Cardiac muscle cell (in vitro differentiated cells and primary cell): ENCODE results near the gene CLIC5. TPM values are rescaled to one million over a fixed set of nuclear protein-coding genes. Genes with fewer than 3 reads are reported as not detected.

ENCODE experiments used
- DNase-seq, 2 donors: peaks; one replicate each; pipeline versions ENCODE4 v3.0.0 to v3.0.0-alpha.2; 2010 to 2017; ENCODE audit warnings: low read depth in 1 of 2, low spot score in 1 of 2
- H3K27ac ChIP-seq: fragments of 200-600 bp; sonication (generic); 2 replicates; pipeline ENCODE4 v1.5.1; 2016
- H3K27me3 ChIP-seq: fragments of 200-600 bp; sonication (generic); 2 replicates; pipeline ENCODE4 v1.6.0; 2016; ENCODE audit warnings: control low read depth
- H3K36me3 ChIP-seq: fragments of 200-600 bp; sonication (generic); 2 replicates; pipeline ENCODE4 v1.5.1; 2016; ENCODE audit warnings: control low read depth
- H3K4me1 ChIP-seq: fragments of 200-600 bp; sonication (generic); 2 replicates; pipeline ENCODE4 v1.8.1; 2017; ENCODE audit warnings: low read depth, mild to moderate bottlenecking, mixed run types
- H3K4me3 ChIP-seq: fragments of 200-600 bp; sonication (generic); 2 replicates; pipeline ENCODE4 v1.5.1; 2016; ENCODE audit warnings: mild to moderate bottlenecking
- H3K9me3 ChIP-seq: fragments of 200-600 bp; sonication (generic); 2 replicates; pipeline ENCODE4 v1.5.1; 2017; ENCODE audit warnings: low read depth, mild to moderate bottlenecking, control low read depth
- CTCF ChIP-seq: IDR thresholded peaks from 2 replicates; pipeline ENCODE4 v1.5.1; 2012; ENCODE audit warnings: low read depth, mild to moderate bottlenecking, low read length
- polyA plus RNA-seq: library from polyadenylated mRNA; unstranded; fragments of >200 nt; fragmentation: Nextera tagmentation; extraction: Ambion mirVana; gene quantifications from 2 replicates; pipeline ENCODE4 v1.2.1, GENCODE V29; 2016
- total RNA-seq: library from RNA; depleted of rRNA; stranded (reverse); fragments of >200 nt; gene quantifications from 2 replicates; pipeline ENCODE4 v1.2.3, GENCODE V29; 2016

Gene CLIC5
- total and polyA plus RNA-seq, 2 experiments from 2014 or later, result 10.5 to 24.5 TPM

- no peaks in the 10 kb centered on the region for H3K27me3 ChIP-seq
- no peaks in the 10 kb centered on the region for H3K9me3 ChIP-seq
- no peak overlapping the region for H3K4me3 ChIP-seq
- peaks cover 23% of the 10 kb centered on the region for H3K4me1 ChIP-seq
- H3K36me3 ChIP-seq, result no peaks in the 10 kb centered on the region
- TF ChIP-seq CTCF, result no peak
- DNase-seq, result no peak
- H3K27ac ChIP-seq, result no peak overlapping the region
These were observed 51.4 kb downstream of the CLIC5 start for GRCh38 chr6:45964300-45964699.

GRCh38 chr6:45963896-45964295 is 51.8 kb downstream of the CLIC5 start:
- H3K27ac ChIP-seq, result no peak overlapping the region
- peaks cover 27% of the 10 kb centered on the region for H3K4me1 ChIP-seq
- H3K27me3 ChIP-seq, result no peaks in the 10 kb centered on the region
- no peaks in the 10 kb centered on the region for H3K9me3 ChIP-seq
- no peak overlapping the region for H3K4me3 ChIP-seq
- DNase-seq, result no peak
- no peak for TF ChIP-seq CTCF
- no peaks in the 10 kb centered on the region for H3K36me3 ChIP-seq

- H3K27me3 ChIP-seq, result no peaks in the 10 kb centered on the region
- peaks cover 32% of the 10 kb centered on the region for H3K4me1 ChIP-seq
- DNase-seq, result peak in 1 of 2 donors; percentile 92
- TF ChIP-seq CTCF, result no peak
- H3K36me3 ChIP-seq, result no peaks in the 10 kb centered on the region
- H3K4me3 ChIP-seq, result no peak overlapping the region
- peak overlapping the region; percentile 92 for H3K27ac ChIP-seq
- H3K9me3 ChIP-seq, result no peaks in the 10 kb centered on the region
These were observed 54.5 kb downstream of the CLIC5 start for GRCh38 chr6:45961125-45961524.

GRCh38 chr6:45959534-45960145 is 56.0 kb downstream of the CLIC5 start:
- peak; percentile 69 to 85 for DNase-seq
- H3K27ac ChIP-seq, result peak overlapping the region; percentile 92

GRCh38 chr6:45956663-45957062 is 59.0 kb downstream of the CLIC5 start:
- H3K4me1 ChIP-seq, result peaks cover 32% of the 10 kb centered on the region
- H3K9me3 ChIP-seq, result no peaks in the 10 kb centered on the region
- no peak overlapping the region for H3K4me3 ChIP-seq
- no peak for DNase-seq
- no peak for TF ChIP-seq CTCF
- H3K27ac ChIP-seq, result no peak overlapping the region
- no peaks in the 10 kb centered on the region for H3K27me3 ChIP-seq
- H3K36me3 ChIP-seq, result no peaks in the 10 kb centered on the region

More at GRCh38 chr6:45959534-45960145, 56.0 kb downstream of the CLIC5 start:
- H3K4me1 ChIP-seq, result peaks cover 29% of the 10 kb centered on the region
- no peak overlapping the region for H3K4me3 ChIP-seq
- no peaks in the 10 kb centered on the region for H3K9me3 ChIP-seq
- no peak for TF ChIP-seq CTCF
- no peaks in the 10 kb centered on the region for H3K27me3 ChIP-seq
- no peaks in the 10 kb centered on the region for H3K36me3 ChIP-seq

GRCh38 chr6:45956176-45956575 is 59.5 kb downstream of the CLIC5 start:
- H3K4me1 ChIP-seq, result peaks cover 36% of the 10 kb centered on the region
- no peak for TF ChIP-seq CTCF
- no peak overlapping the region for H3K4me3 ChIP-seq
- H3K27ac ChIP-seq, result no peak overlapping the region
- H3K36me3 ChIP-seq, result no peaks in the 10 kb centered on the region
- no peaks in the 10 kb centered on the region for H3K27me3 ChIP-seq
- no peak for DNase-seq
- H3K9me3 ChIP-seq, result no peaks in the 10 kb centered on the region
